Cardiac septum (tissue), 1 donor: ENCODE measurements around the gene GPX3. TPM values are rescaled to one million over a fixed set of nuclear protein-coding genes. Genes with fewer than 3 reads are reported as not detected.

Source experiments
- DNase-seq: peaks from one replicate; pipeline ENCODE4 v3.0.0-alpha.2; 2020; ENCODE audit warnings: low spot score
- intact Hi-C: fragments of 100-400 bp; cut with DNase I; formaldehyde crosslinking; loops from one replicate; pipeline ENCODE4 v1.14.0; 2022
- total RNA-seq: library from RNA; stranded (reverse); fragmentation: NEBNext Ultra II Directional; extraction: Animal tissue kit (Norgen Biotek cat#: 25700); gene quantifications from one replicate; pipeline ENCODE4 v1.2.1, GENCODE V29; 2021
- donor health status: DM: no; HTN: no; CAD: no.

GPX3 gene
- total RNA-seq, 1 donor from 2014 or later, result 461 TPM

DNA sequence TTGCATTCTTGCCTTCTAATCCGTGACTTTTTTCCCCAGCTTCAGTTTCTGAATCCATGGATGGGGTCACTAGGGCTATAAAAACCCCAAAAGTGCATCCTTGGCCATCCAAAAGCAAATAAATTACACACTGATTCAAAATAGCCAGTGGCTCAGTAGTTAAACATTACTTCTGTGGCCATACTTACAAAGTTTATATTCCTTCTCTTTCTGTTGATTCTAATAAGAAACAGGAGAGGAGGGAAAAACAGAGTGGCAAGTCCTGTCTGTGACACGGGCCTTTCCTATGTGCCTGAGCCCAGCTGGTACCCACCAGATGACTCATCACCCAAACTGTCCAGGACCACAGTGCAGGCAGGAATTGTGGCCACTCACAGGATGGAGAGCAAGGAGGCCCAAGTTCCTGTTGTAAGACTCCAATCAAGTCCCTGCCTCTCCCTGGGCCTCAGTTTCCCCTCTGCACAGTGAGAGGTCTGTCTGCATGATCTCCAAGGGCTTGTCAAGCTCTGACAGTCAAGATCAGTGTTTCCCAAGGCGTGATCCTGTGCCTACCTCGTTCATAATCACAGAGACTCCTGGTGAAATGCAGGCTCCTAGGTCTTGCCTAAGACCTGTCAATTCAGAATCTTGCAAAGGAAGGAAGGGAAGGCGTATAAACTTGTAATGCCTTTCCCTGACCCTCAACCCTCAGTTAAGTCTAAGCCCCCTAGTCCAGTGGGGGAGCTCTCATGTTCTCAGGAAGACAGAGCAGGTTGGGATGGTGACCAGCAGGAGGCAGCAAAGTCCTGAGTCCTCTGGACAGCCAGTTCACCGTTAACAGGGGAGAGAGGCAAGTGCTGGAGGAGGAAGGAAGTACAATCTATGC, 30.9 kb downstream of the GPX3 start:
- intact Hi-C loops, result loop anchor here (1.0 to 5.0 kb wide), 2 partner anchors 64 to 111 kb away; no protein-coding TSS in a partner anchor

DNA sequence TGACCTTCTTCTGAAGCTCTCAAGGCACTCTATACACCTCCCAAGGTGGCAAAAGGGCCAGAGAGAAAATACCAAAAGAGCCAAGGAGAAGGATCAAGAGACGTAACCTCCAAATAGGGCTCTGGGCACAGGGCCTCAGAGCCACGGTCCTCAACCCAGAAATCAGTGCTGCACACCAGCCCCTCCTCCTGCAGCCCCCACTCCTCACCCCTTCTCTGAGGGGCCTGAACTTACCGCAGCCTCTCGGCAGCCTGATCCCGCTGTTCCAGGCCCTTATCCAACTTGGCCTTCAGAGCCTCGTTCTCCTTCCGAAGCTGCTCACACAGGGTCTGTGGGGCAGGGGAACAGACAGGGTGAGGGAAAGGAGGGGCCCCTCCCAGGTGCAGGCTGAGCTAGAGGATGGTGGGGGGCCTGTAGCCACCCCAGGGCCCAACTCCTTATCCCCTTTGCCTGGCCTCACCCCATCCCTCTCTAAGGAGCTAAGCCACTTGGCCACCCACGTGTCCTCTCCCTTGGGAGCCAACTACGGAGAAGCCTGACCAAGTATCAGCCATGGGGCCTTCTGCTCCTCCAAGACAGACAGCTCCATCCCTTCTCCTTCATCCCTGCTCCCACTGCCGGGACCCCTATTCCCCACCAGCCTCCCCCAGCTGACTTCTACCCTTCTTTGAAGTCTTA, 31.7 kb downstream of the GPX3 start:
- intact Hi-C loops, result loop anchor here (1.0 to 5.0 kb wide), 2 partner anchors 63 to 110 kb away; no protein-coding TSS in a partner anchor
- DNase-seq, result no peak

More for the DNA sequence above, 30.9 kb downstream of the GPX3 start:
- DNase-seq, result peak; percentile 88

DNA sequence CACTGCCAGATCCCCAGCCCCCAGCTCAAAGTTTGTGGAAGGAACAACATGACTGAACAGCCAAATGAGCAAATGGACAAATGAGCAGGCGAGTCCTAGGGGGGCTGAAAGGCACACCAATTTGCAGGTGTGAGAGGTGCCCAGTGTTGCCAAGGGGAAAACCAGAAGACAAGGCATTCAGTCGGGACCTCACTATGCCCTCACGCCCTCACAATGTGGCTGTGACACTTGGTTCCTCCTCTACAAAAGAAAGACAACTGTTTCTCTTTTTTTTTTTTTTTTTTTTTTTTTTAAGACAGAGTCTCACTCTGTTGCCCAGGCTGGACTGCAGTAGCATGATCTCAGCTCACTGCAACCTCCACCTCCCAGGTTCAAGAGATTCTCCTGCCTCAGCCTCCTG, 32.4 kb downstream of the GPX3 start:
- intact Hi-C loops, result loop anchor here (5.0 kb wide), 1 partner anchor 109 kb away; no protein-coding TSS in a partner anchor
- DNase-seq, result no peak

DNA sequence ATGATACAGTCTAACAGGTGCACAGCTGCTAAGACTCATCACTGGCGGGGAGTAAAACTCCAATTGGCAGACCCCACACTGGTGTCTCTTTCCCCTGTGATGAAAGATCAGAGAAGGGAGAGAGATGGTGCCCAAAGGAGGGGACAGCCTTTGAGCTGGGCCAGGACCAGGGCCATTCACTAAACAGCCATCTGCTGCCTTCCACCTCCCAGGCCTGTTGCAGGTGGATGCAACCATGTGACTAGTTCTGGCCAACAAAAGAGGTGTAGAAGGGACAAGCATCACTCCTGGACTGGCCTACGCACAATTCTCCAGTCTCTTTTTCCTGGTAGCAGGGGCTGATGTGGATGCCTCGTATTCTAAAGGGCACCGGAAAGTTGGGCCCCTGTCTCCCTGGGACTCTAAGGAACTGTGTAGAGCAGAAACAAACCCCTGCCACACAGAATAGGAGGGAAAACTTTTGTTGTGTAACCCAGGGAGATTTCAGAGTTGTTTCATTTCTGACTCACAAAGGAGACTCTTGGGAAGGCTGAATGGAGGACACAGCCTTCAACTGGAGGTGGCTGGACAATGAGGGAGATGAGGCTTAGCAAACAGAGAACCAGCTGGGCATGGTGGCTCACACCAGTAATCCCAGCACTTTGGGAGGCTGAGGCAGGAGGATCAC, 33.5 kb downstream of the GPX3 start:
- intact Hi-C loops, result loop anchor here (5.0 kb wide), 1 partner anchor 108 kb away; no protein-coding TSS in a partner anchor
- no peak for DNase-seq

- no peak for DNase-seq
- intact Hi-C loops, result loop anchor here (5.0 kb wide), 1 partner anchor 108 kb away; no protein-coding TSS in a partner anchor
Measured at GRCh38 chr5:151054709-151055108, 34.3 kb downstream of the GPX3 start.

GRCh38 chr5:151055336-151055735, 34.9 kb downstream of the GPX3 start:
- DNase-seq, result no peak
- intact Hi-C loops, result no loop called here

- intact Hi-C loops, result no loop called here
Measured at GRCh38 chr5:151056379-151057325, 36.3 kb downstream of the GPX3 start.

GRCh38 chr5:151058301-151058700, 37.9 kb downstream of the GPX3 start:
- intact Hi-C loops, result no loop called here
- DNase-seq, result no peak

More at GRCh38 chr5:151056379-151057325, 36.3 kb downstream of the GPX3 start:
- DNase-seq, result no peak

GRCh38 chr5:151058891-151059489, 38.6 kb downstream of the GPX3 start:
- DNase-seq, result no peak
- intact Hi-C loops, result no loop called here

- DNase-seq, result no peak
- intact Hi-C loops, result no loop called here
Measured at GRCh38 chr5:151060742-151061141, 40.4 kb downstream of the GPX3 start.

GRCh38 chr5:151062405-151063141, 42.2 kb downstream of the GPX3 start:
- DNase-seq, result no peak
- intact Hi-C loops, result no loop called here

- intact Hi-C loops, result no loop called here
Measured at GRCh38 chr5:151063142-151063989, 43.0 kb downstream of the GPX3 start.

DNA sequence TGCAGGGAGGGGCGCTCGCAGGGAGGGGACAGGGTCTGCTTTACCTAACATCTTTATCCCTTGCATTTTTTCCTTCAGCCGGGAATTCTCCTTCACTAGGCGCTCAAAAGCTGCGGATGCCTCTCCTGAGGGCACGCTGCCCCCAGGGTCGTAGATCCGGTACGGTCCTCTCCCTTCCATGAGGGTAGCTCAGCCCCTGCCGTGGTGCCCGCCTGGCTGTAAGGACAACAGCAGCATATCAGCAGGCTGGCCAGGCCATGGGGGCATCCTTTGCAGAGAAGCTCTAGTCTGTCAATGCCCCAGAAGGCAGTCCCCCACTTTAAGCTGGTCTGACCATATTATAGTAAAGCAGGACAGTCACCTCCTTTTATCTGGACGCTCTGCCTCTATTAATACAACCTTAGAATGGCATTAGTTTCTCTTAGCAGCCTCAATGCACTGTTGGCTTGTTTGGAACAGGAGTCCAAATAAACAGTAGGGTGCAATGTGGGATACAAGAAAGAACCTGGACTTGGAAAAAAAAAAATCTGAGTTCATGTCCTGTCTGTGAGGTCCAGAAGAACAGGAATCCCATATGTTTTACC, 44.6 kb downstream of the GPX3 start:
- intact Hi-C loops, result loop anchor here (2.0 kb wide), 1 partner anchor 14 kb away; no protein-coding TSS in a partner anchor
- DNase-seq, result no peak

More at GRCh38 chr5:151063142-151063989, 43.0 kb downstream of the GPX3 start:
- no peak for DNase-seq

GRCh38 chr5:151065609-151066008, 45.2 kb downstream of the GPX3 start:
- DNase-seq, result no peak
- intact Hi-C loops, result loop anchor here (2.0 kb wide), 1 partner anchor 13 kb away; no protein-coding TSS in a partner anchor

DNA sequence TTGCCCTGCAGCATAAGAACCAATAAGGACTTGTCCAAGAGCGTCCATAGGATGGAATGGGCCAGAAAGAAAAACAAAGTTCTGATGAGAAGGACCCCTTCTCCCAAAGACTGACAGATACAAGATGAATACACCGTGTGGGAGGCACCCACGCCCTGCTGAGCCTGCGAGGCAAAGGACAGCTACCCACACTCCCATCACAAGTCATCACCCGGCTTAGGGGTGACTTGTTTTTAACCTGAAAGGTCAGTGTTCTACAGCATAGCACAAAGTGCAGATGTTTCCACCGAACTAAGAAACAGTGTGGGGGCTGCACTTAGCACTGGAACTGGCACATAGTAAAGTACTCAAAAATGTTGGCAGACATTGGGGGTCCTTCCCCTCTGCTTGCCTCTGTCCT, 46.5 kb downstream of the GPX3 start:
- intact Hi-C loops, result no loop called here
- no peak for DNase-seq

GRCh38 chr5:151067632-151068432, 47.4 kb downstream of the GPX3 start:
- intact Hi-C loops, result no loop called here
- no peak for DNase-seq
